Endodermal cell (in vitro differentiated cells): Measurements from ENCODE around the gene HOTAIR. TPM values are rescaled to one million over a fixed set of nuclear protein-coding genes. Genes with fewer than 3 reads are reported as not detected.

Experiments used
- DNase-seq: peaks from one replicate; pipeline ENCODE4 v3.0.0-alpha.2; 2017
- H3K27ac ChIP-seq: 2 replicates; pipeline ENCODE4 v1.5.1; 2013; ENCODE audit warnings: mild to moderate bottlenecking, low read depth, low read length, moderate library complexity
- H3K27me3 ChIP-seq: 2 replicates; pipeline ENCODE4 v1.6.1; 2013; ENCODE audit warnings: mild to moderate bottlenecking, low read length, moderate library complexity; ENCODE audit not compliant: insufficient read depth, control insufficient read depth, poor library complexity, severe bottlenecking
- H3K36me3 ChIP-seq: 2 replicates; pipeline ENCODE4 v1.7.0; 2013; ENCODE audit warnings: mild to moderate bottlenecking, low read length, moderate library complexity; ENCODE audit not compliant: control insufficient read depth, insufficient read depth
- H3K4me1 ChIP-seq: one replicate; pipeline ENCODE4 v1.7.0; 2013; ENCODE audit warnings: low read length; ENCODE audit not compliant: control insufficient read depth, insufficient read depth
- H3K4me3 ChIP-seq: 2 replicates; pipeline ENCODE4 v1.5.1; 2013; ENCODE audit warnings: mild to moderate bottlenecking, low read length, moderate library complexity
- H3K9ac ChIP-seq: 2 replicates; pipeline ENCODE4 v1.6.1; 2013; ENCODE audit warnings: mild to moderate bottlenecking, low read length, moderate library complexity; ENCODE audit not compliant: poor library complexity, severe bottlenecking; ENCODE audit errors: extremely low read depth
- H3K9me3 ChIP-seq: 2 replicates; pipeline ENCODE4 v1.6.1; 2013; ENCODE audit warnings: mild to moderate bottlenecking, low read length, moderate library complexity; ENCODE audit not compliant: control insufficient read depth
- H3K27ac Mint-ChIP-seq: 2 replicates; pipeline ENCODE4 v1.8.0; 2020; ENCODE audit warnings: mixed read lengths
- H3K27me3 Mint-ChIP-seq: 2 replicates; pipeline ENCODE4 v1.8.0; 2021; ENCODE audit warnings: mild to moderate bottlenecking, mixed read lengths; ENCODE audit not compliant: insufficient read depth
- H3K36me3 Mint-ChIP-seq: 2 replicates; pipeline ENCODE4 v1.8.0; 2020; ENCODE audit warnings: low read depth, mixed read lengths
- H3K4me1 Mint-ChIP-seq: 2 replicates; pipeline ENCODE4 v1.8.0; 2020; ENCODE audit warnings: mixed read lengths
- H3K4me3 Mint-ChIP-seq: 2 replicates; pipeline ENCODE4 v1.8.0; 2020; ENCODE audit warnings: mild to moderate bottlenecking, moderate library complexity, mixed read lengths
- H3K9me3 Mint-ChIP-seq: 2 replicates; pipeline ENCODE4 v1.8.0; 2020; ENCODE audit warnings: mild to moderate bottlenecking, mixed read lengths
- WGBS, 2 experiments: methylation state at CpG; one replicate each; pipeline versions ENCODE4 v1.1.5 to v1.1.7; 2013; ENCODE audit warnings: missing lambda C conversion rate in 2 of 2, mixed read lengths in 1 of 2; ENCODE audit not compliant: insufficient coverage in 1 of 2, insufficient read length in 1 of 2; 5-methylcytosine and 5-hydroxymethylcytosine counted together
- total RNA-seq, 2 donors: library from RNA; stranded (reverse); fragmentation: NEBNext Ultra II Directional in 1 of 2; extraction: Animal tissue kit (Norgen Biotek cat#: 25700) in 1 of 2; gene quantifications; 2 replicates in 1 of 2; 3 replicates in 1 of 2; pipeline ENCODE4 v1.2.1, GENCODE V29; 2021
- TF ChIP-seq, protein P1 (sequence below): fragments of 200-600 bp; sonication (generic); conservative IDR thresholded peaks from 2 replicates; pipeline ENCODE4 v1.5.0; 2021; ENCODE audit warnings: antibody characterized with exemption, mild to moderate bottlenecking

HOTAIR gene
- total RNA-seq, 2 donors from 2014 or later, result not detected

DNA sequence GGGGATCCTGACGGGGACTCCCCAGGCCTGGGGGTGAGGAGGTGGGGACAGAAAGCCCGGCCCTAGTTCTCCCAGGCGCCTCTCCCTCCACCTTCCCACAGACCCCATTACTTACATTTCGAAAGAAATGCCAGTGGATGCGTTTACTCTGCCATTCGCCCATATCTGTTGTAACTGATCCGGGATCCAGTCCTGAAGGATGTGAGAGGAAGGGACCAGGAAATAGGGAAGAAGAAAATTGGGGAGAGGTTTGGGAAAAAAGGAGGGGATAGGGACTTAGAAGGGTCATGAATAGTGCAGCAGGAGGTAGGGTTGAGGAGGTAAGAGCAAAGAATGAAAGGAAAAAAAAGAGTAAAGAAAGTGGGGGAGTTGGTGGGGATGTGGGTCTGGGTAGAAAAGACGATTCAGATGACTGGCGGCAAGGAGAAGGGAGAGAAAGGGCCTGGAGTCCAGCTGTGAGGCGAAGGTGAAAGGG is 18.9 kb downstream of the HOTAIR start:
- WGBS, 2 experiments, result 20 to 22% methylated on average over 5 to 6 of the region's 10 CpGs
- no peak overlapping the region for H3K27ac ChIP-seq
- H3K4me1 ChIP-seq, result no peaks in the 10 kb centered on the region
- H3K9me3 ChIP-seq, result peaks cover 23% of the 10 kb centered on the region
- no peaks in the 10 kb centered on the region for H3K36me3 Mint-ChIP-seq
- no peak overlapping the region for H3K27ac Mint-ChIP-seq
- H3K4me3 ChIP-seq, result no peak overlapping the region
- H3K9me3 Mint-ChIP-seq, result peaks cover 2% of the 10 kb centered on the region
- no peak overlapping the region for H3K4me3 Mint-ChIP-seq
- H3K27me3 Mint-ChIP-seq, result peaks cover 99% of the 10 kb centered on the region
- TF ChIP-seq, protein P1, sequence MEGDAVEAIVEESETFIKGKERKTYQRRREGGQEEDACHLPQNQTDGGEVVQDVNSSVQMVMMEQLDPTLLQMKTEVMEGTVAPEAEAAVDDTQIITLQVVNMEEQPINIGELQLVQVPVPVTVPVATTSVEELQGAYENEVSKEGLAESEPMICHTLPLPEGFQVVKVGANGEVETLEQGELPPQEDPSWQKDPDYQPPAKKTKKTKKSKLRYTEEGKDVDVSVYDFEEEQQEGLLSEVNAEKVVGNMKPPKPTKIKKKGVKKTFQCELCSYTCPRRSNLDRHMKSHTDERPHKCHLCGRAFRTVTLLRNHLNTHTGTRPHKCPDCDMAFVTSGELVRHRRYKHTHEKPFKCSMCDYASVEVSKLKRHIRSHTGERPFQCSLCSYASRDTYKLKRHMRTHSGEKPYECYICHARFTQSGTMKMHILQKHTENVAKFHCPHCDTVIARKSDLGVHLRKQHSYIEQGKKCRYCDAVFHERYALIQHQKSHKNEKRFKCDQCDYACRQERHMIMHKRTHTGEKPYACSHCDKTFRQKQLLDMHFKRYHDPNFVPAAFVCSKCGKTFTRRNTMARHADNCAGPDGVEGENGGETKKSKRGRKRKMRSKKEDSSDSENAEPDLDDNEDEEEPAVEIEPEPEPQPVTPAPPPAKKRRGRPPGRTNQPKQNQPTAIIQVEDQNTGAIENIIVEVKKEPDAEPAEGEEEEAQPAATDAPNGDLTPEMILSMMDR, result no peak
- H3K9ac ChIP-seq, result no peak overlapping the region
- peaks cover 100% of the 10 kb centered on the region for H3K27me3 ChIP-seq
- H3K36me3 ChIP-seq, result no peaks in the 10 kb centered on the region
- DNase-seq, result no peak
- H3K4me1 Mint-ChIP-seq, result no peaks in the 10 kb centered on the region

DNA sequence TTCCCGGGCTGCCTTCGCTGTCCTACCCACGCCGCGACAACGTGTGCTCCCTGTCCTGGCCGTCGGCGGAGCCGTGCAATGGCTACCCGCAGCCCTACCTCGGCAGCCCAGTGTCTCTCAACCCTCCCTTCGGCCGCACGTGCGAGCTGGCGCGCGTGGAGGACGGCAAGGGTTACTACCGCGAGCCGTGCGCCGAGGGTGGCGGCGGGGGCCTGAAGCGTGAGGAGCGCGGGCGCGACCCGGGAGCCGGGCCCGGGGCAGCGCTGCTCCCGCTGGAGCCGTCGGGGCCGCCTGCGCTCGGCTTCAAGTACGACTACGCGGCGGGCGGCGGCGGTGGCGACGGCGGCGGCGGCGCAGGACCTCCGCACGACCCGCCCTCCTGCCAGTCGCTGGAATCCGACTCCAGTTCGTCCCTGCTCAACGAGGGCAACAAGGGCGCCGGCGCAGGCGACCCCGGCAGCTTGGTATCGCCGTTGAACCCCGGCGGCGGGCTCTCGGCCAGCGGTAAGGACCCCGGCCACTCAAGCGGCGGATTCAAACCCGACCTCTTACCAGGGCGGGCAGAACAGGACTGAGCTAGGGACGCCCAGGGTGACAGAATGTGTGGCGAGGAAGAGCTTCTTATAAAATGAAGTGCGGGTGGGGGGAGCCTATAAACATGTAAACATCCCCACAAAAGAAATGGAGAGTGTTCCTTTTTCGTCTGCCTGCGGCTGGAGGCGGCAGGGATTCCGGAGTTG is 19.5 kb downstream of the HOTAIR start:
- no peak overlapping the region for H3K27ac ChIP-seq
- H3K27me3 ChIP-seq, result peaks cover 100% of the 10 kb centered on the region
- no peak overlapping the region for H3K4me3 Mint-ChIP-seq

DNA sequence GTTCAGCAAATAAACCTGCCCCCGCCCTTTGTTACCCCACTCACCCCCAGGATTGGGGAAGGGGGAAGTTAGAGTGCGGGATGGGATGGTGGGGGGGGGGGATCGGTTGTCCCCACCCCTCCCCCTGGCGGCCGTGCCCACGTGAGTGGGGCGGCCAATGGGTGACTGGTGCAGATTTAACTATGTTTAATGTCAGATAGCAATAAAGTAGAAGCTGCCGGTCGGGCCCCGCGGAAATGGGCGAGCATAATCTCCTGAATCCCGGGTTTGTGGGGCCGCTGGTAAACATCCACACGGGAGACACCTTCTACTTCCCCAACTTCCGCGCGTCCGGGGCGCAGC is 20.1 kb downstream of the HOTAIR start, which contains the start of gene HOXC12:
TSS of gene HOXC12 (plus strand) at position 210 of the 342 bp plus-strand sequence. CDS start at position 237, 27 bp downstream.
- H3K27me3 ChIP-seq, result peaks cover 100% of the 10 kb centered on the region
- TF ChIP-seq, protein P1, result no peak
- H3K9me3 ChIP-seq, result peaks cover 23% of the 10 kb centered on the region
- Mint-ChIP-seq H3K27me3 (peaks cover 99% of the 10 kb centered on the region), H3K4me1 (no peaks in the 10 kb centered on the region), H3K4me3 (no peak within 1 kb of the TSS), H3K27ac (no peak within 1 kb of the TSS), H3K9me3 (peaks cover 2% of the 10 kb centered on the region), H3K36me3 (no peaks in the 10 kb centered on the region)
- H3K4me3 ChIP-seq, result no peak within 1 kb of the TSS
- WGBS, 2 experiments, result 14 to 24% methylated on average over 10 to 13 of the region's 20 CpGs
- no peak for DNase-seq
- H3K27ac ChIP-seq, result no peak within 1 kb of the TSS
- no peaks in the 10 kb centered on the region for H3K4me1 ChIP-seq
- no peak within 1 kb of the TSS for H3K9ac ChIP-seq
- no peaks in the 10 kb centered on the region for H3K36me3 ChIP-seq

More for the DNA sequence above, 19.5 kb downstream of the HOTAIR start:
- no peaks in the 10 kb centered on the region for H3K4me1 Mint-ChIP-seq
- H3K27ac Mint-ChIP-seq, result no peak overlapping the region
- no peak overlapping the region for H3K9ac ChIP-seq
- no peaks in the 10 kb centered on the region for H3K4me1 ChIP-seq
- H3K36me3 ChIP-seq, result no peaks in the 10 kb centered on the region
- H3K36me3 Mint-ChIP-seq, result no peaks in the 10 kb centered on the region
- H3K4me3 ChIP-seq, result no peak overlapping the region
- TF ChIP-seq, protein P1, result no peak
- peaks cover 23% of the 10 kb centered on the region for H3K9me3 ChIP-seq
- whole genome bisulfite sequencing, 2 experiments, result 9 to 10% methylated on average over 23 to 82 of the region's 86 CpGs
- H3K9me3 Mint-ChIP-seq, result peaks cover 2% of the 10 kb centered on the region
- peaks cover 99% of the 10 kb centered on the region for H3K27me3 Mint-ChIP-seq
- DNase-seq, result peak; percentile 78
